ENCODE data around the gene ATAD3C.
"Not testable (repeated sequence)": the region's sequence is repeated elsewhere in the genome, so short reads cannot be mapped to it uniquely, and the experiment has no call there.

Gene ATAD3C

DNA sequence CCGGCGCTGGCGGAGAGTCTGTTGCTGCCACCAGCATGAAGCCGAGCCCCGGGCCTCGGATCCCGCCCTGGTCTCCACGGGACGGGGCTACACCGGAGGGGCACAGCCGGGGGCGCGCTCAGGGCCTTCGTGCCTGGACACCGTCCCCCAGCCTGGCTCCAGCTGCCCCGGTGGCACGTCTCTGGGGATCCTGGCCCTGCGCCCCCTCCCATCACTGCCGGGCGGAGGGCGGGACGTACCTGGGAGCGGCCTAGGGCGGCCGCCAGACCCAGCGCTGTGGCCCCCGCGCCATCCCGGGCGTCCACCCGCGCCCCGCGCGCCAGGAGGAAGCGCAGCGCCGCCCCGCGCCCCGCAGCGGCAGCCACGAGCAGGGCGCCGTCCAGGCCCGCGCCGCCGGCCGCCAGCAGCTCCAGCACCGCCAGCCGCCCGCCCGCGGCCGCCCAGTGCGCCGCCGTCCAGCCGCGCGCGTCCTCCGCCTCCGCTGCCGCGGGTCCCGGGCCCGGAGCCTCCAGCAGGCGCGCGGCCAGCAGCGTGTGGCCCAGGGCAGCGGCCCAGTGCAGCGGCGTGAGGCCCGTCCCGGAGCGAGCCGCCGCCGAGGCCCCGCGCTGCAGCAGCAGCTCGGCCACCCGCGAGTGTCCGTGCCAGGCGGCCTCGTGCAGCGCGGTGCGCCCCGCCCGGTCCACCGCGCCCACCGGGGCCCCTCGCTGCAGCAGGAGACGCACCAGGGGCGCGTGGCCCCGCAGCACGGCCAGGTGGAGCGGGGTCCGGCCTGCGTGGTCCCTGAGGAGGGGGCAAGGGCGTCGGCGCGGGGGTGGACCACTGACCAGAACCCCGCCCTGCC lies 29.5 kb upstream of the ATAD3C start:
- no peak for DNase-seq

DNA sequence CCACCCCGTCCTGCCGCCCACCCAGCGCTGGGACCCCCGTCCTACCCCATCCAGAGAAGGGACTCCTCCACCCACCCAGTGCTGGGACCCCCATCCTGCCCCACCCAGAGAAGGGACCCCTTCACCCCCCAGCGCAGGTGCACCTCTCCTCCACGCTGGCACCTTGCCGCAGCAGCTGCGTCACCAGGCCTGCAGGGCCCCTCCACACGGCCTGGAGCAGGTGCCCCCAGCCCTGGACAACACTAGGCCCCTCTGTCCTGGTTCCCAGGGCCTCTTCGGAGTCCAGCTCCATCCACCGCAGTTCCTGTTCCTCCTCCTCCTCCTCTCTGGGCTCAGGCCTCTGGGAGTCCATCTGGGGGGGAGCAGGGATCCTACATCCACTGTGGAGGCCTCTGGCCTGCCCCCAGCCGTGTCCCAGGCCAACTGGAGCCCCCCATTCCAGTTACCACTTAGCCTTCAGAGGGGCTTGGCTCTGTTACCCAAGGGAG lies 28.8 kb upstream of the ATAD3C start:
- no peak for DNase-seq

DNA sequence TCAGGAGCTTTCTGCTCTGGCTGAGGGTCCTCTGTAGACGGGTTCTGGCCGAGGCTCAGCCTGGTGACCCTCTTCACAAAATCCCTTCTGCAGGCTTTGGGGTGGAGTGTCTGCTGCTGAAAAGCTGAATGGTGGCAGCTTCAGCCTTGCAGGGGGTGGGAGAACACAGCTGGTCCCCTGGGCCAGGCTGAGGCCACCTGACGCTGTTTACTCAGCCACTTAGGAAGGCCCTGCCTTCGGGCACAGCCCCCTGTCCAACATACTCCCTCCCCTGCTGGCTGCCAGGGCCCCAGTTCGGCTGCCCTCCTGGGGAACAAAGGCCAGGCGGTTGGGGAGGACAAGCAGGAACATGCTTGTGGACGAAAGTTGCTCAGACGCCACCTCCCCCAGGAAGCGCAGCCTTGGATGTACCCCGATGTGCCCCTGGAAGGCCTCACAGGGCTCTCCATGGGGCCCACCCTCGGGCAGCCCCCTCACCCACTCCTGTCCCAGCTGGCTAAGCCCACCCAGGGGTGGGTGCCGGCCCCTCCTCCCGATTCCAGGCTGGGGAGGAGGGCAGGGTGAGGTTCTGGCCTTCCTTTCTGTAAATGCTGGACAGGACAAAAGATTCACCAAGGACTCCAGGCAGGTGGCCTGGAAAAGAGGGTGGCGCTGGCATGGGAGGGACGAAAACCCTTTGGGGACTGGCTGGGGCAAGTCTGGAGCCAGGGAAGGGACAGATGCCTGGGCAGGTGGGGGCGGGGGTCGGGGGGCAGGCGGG lies 28.2 kb upstream of the ATAD3C start, which contains the start of gene ANKRD65:
ANKRD65 (minus strand) TSS at position 130 of the 760 bp plus-strand sequence. CDS start 271 bp downstream, outside the sequence.
- DNase-seq, result no peak

DNA sequence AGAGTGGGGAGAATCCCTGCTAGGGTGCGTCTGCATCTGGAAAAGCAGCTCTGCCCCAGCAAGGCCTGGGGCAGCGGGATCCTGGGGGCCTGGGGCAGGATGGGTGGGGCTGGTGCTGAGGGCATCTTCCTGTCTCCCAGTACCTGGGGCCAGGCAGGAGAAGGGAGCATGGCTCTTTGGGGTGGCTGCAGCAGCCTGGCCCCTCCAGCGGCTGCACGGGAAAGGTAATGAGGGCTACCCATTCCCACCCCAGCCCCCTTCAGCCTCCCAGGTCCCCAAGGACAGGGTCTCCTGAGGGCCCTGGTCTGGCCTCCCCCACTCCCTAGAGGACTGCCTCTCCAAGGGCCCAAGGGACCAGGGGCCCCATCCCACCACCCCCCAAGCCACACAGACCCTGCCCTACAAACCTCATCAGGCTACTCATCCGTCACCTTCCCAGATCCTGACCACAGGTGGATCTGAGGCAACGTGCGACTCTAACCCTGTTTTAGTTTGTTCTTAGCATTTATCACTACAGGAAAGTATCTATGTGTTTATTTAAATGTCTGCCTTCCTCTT lies 27.5 kb upstream of the ATAD3C start:
- DNase-seq, result no peak

DNA sequence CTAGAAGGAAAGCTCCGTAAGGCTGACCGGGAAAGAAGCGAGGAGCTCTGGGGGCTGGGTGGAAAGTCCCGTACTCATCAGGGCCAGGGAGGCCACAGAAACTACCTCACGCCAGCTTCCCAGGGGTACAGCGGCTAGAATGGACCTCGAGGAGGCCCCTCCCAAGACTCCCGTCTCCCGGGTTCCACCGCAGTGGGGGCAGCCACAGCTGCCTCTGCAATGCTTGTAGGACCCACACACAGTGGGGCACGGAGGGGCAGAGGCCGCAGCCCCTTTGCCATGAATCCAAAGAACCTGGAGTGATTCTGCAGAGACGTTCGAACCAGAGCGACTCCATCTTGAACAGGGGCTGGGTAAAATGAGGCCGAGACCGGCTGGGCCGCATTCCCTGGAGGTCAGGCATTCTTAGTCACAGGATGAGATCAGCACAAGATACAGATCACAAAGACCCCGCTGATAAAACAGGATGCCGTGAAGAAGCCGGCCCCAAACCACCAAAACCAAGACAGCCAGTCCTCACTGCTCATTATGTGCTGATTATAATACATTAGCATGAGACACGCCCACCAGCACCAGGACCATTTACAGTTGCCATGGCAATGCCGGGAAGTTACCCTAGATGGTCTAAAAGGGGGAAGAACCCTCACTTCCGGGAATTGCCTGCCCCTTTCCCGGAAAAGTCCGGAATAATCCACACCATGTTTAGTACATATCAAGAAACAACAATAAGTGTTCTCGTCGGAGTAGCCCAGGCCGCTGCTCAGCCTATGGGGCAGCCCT lies 26.8 kb upstream of the ATAD3C start:
- no peak for DNase-seq

DNA sequence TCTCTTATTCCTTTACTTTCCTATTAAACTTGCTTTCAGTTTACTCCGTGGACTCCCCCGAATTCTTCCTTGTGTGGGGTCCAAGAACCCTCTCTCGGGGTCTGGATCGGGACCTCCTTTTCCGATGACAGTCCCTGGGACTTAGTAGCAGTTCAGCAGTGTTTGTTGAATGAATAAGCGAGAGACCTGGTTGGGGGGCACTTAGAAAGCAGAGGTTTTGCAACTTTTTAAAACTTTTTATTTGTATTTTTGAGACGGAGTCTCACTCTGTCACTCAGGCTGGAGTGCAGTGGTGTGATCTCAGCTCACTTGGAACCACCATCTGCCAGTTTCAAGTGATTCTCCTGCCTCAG lies 26.3 kb upstream of the ATAD3C start:
- DNase-seq, result no peak

DNA sequence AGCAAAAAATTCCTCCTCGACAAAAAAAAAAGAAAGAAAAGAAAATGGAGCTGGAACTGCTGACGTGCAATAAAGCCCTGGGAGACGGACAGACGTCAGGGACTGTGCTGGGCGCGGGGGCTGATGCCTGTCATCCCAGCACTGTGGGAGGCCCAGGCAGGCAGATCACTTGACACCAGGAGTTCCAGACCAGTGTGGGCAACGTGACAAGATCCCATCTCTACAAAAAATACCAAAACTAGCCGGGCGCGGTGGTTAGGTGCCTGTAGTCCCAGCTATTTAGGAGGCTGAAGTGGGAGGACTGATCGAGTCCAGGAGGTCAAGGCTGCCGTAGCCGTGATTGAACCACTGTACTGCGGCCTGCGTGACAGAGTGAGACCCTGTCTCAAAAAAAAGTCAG lies 24.8 kb upstream of the ATAD3C start:
- DNase-seq, result no peak

DNA sequence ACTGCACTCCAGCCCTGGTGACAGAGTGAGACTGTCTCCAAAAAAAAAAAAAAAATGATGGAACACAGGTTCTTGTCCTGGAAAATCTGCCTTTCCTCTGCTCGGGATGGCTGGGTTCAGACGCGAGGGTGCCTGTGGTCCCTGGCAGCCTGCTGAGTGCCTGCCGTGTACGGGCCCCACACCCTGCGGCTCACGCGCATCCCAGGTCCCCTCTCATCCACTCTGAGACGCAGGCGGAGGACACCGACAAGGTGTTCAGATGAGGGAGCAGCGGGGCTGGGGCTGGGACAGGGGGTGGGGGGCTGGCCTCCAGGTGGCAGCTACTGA lies 24.1 kb upstream of the ATAD3C start:
- no peak for DNase-seq

DNA sequence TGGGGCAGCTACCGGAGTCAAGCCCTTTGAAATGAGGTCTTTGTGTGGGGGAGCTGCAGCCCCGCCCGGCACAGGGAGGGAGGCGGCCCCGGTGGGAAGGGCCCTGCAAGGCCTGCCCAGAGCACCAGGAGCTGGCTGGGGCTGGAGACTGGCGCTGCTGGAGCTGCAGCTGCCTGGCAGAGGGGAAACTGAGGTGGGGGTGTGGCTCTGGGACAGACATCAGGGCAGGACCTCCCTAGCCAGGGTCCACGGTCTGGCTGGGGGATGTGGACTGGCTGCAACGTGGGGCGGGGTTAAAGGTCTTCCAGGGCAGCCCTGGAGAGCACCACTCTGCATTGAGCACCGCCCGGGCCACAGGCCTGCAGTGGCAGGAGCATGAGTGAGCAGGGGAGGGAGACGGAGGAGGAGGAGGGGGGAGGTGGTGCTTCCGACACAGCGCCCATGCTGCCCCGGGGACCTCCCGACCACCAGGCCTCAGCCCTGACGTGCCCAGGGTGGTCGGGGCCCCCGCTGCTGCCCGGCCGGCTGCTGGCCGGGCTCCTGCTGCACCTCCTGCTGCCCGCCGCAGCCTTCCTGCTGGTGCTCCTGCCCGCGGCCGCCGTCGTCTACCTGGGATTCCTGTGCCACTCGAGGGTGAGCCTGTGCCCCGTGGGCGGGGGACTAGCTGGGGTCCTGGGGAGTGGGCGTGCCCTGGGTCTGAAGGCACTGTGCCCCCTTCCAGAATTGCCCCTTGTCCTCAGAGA lies 23.6 kb upstream of the ATAD3C start:
- no peak for DNase-seq

DNA sequence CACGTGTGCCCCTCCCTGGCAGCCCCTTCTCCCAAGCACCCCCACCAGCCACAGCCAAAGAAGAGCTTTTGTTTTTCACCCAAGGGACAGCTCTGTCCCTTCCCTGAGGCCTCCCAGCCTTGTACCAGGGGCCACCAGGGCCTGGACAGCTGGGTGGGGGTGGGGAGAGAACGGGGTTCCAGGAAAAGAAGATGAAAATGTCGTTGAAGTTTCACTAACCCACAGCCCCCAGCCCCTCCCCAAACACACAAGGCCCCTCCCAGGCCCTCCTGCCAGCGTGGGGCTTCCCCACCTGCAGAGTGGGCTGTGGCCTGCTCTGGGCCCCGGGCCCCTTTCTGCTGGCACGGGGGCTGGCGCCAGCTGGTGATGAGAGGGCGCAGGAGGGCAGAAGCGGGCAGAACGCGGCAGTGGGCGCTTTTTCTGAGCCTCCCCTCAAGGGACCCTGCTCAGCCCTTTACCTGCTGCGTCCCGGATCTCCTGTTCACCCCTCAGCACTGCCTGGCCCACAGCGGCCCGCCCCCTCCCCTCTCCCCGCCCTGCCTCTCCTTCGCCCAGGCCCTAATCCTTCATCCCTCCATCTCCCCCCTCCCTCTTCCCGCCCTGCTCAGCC lies 22.9 kb upstream of the ATAD3C start:
- DNase-seq, result no peak

DNA sequence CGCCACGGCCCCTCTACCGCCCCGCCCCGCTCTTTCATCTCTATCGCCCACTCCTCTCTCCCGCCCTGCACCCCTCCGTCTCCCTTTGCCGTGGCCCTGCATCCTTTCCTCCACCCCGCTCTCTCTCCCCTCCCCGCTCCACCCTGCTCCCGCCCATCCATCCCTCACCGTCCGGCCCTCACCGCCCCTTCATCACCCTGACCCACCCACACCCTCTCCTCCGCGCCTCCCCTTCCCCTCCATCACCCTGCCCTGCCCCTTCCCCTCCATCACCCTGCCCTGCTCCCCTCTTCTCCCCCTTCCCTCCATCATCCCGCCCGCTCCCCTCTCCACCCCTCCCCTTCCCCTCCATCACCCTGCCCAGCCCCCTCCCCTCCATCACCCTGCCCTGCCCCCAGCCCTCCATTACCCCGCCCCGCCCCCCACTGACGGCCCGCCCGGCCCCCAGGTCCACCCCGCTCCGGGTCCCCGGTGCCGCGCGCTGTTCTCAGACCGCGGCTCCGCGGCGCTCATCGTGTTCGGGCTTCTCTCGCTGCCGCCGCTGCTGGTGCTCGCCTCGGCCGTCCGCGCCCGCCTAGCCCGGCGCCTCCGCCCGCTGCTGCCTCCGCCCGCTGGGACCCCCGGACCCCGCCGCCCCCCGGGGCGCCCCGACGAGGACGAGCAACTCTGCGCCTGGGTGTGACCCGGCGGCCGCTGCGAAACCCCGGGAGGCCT lies 22.2 kb upstream of the ATAD3C start:
- DNase-seq, result no peak

DNA sequence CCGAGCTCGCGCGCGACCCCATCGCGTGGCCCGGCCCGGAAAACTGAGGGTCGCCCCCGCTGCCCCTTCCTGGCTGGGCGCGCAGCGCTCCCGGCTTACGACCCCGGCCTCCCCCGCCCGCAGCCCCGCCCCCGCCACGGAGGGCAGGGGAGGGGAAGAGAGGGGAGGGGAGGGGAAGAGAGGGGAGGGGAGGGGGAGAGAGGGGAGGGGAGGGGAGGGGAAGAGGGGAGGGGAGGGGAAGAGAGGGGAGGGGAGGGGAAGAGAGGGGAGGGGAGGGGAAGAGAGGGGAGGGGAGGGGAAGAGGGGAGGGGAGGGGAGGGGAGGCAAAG lies 21.7 kb upstream of the ATAD3C start:
- no peak for DNase-seq

DNA sequence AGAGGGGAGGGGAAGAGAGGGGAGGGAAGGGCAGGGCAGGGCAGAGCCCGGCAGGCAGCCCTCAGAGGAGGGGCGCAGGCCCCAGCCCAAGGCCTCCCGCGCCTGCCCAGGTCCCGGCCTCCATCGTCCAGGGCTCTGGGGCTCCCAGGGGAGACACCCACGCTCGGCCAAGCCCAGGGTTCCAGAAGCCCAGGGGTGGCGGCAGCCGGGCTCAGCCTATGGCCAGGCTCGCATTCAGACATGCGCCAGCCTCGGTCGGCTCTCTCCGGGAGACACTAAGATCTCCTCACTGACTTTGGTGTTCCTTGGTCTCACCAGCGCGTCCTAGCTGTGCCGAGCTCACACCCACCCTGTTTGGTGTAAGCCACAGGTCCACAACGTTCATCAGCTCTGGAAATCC lies 21.3 kb upstream of the ATAD3C start:
- DNase-seq, result no peak

DNA sequence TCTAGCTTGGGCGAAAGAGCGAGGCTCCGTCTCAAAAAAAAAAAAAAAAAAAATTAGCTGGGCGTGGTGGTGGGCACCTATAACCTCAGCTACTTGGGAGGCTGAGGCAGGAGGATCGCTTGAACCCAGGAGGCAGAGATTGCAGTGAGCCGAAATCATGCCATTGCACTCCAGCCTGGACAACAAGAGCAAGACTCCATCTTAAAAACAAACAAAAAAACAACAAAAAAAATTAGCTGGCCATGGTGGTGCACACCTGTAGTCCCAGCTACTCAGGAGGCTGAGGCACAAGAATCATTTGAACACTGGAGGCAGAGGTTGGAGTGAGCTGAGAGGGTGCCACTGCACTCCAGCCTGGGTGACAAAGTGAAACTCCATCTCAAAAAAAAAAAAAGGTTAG lies 20.5 kb upstream of the ATAD3C start:
- not testable (repeated sequence) for DNase-seq

DNA sequence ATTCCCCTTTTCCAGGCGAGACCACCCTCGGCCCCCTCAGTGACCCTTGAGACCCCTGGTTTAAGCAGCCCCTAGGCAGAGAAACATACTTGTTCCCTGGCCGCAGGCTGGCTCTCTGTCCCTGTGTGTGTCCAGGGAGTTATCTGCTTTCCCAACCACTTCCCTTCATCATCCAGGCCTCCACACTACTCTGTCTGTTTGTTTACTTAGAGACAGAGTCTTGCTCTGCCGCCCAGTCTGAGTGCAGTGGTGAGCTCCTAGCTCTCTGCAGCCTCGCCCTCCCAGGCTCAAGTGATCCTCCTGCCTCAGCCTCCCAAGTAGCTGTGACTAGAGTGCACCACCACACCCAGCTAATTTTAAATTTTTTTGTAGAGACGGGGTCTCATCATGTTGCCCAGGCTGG lies 19.8 kb upstream of the ATAD3C start:
- DNase-seq, result no peak

DNA sequence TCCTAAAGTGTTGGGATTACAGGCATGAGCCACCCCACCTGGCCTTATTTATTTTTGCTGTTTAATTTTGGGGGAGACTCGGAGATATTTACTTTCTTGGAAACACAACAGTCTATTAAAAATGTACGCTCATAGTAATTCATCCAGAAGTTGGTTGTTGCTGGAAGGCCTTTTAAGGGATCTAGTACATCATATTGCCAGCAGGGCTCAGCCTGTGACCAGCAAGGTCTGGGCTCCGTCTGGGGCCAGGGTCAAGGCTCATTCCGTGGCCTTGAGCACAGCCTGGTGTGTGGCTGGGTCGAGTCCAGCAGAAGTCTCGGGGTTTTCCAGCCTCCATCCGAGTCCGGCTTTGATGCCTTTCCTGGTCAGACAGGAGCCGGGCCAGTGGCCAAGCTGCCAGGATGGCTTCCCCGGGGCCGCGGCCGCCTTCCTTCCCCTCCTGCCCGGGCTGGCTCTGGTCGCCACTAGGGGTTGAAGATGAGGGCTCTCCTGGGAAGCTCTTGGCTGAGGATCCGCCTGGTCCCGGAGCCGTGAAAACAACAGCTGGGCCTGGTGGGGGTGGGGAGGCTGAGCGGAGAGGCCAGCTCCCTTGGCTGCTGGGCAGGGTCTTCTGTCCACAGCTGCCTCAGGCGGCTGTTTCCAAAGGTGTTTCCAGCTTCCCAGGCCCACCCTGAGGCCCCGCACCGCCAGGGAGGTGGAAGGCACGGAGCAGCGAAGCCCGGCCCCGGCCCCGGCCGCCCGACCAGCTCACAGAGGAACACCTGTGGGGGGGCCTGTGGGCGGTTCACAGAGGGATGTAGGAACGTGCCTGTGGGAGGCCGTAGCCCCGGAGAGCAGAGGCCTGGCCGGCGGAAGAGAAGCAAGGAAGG lies 19.1 kb upstream of the ATAD3C start:
- no peak for DNase-seq

DNA sequence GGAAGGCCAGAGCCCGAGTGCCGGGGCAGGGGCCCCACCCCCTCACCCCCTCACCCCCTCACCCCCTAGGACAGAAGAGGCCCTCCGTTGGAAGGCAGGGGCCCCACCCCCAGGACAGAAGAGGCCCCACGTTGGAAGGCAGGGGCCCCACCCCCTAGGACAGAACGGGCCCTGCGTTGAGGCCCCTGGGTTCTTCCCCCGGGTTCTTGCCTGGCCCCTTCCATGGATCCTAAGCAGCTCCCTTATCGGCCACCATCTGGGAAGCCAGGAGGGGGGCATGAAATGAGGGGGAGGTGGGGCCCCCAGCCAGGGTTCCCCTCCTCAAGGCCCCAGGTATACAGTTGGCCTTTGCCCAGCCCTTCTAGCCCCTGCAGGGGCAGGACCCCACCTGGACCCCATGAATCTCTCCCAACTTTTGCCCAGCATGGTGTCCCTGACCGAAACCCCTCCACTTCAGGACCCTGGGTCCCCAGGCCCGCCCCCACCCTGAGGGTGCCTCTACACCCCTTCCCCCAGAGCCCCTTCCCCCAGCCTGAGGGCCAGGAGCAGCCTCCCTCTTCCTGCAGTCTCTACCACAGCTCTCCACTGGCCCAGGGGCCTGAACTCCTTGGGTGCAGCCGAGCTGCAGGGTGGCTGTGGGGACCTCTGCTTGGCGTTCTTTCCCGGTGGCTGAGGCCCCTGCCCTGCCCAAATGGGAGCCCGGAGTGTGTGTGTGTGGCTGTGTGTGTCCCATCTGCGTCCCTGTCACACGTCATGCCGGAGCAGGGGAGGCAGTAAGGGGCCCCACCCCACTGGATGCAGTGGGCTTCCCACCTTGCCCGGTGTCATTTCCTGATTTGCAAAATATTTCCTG lies 18.3 kb upstream of the ATAD3C start:
- DNase-seq, result no peak

DNA sequence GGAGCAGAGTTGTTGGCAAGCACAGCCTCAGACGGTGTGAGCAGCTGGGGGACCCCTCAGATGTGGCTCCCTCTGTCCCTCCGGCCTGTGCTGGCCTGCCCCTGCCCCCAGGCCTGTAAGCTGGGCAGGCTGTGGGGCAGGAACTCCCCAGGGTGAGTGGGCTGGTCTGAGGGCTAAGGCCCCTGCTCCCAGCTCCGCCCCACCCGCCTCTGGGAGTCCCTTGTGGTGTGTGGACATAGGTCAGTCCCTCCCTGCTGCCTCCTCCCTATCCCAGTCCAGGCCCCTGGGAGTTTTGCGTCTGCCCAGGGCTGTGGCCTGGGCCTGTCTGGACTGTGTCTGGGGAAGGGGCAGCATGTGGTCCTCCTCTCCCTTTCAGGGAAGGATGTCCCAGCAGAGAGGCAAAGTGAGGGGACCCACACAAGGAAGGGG lies 17.6 kb upstream of the ATAD3C start:
- DNase-seq, result no peak

DNA sequence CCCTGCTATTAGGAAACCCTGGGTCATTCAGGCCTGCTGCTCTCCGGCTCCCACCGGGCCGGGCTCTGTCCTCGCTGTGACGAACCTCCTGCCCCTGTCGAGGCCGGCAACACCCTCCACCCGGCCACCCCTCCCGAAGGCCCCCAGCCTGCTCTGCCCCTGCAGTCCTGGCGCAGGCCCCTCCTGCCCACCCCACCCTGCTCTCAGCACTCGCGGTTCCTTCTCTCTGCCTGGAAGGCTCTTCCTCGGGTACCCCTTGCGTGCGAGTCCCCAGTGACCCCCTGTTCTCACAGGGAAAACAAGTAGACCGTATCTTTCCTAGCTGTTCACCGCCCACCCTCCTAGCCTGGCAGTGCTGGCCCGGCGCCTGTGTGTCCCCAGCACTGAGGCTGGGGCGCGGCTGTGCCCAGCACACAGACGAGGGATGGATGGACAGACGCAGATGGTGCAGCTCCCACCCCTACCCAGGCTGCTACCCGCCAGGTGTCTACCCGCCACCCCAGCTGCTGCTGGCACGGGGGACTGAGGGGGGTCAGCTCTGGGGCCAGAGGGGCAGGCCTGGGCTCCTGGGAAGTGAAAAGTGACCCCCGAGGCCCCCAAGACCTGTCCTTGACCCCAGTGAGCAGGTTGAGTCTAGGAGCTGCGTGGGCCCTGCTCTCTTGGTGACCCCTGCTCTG lies 17.1 kb upstream of the ATAD3C start:
- no peak for DNase-seq

All from NCI-H748 treated with DMSO at 0.1 percent for 48 hours (cell line).